ENCODE results near the gene DDIAS.
"Not testable (repeated sequence)": the region's sequence is repeated elsewhere in the genome, so short reads cannot be mapped to it uniquely, and the experiment has no call there.

The DDIAS gene

GRCh38 chr11:82901165-82901921, at the start of gene DDIAS:
Gene DDIAS (plus strand): TSS chr11:82901736. CDS start chr11:82914739, 13,003 bp downstream.
- DNase-seq: peak; percentile 94 to 96

- no peak for DNase-seq
These were observed 47.3 kb upstream of the DDIAS start for GRCh38 chr11:82854242-82854641.

GRCh38 chr11:82854916-82855315, 46.6 kb upstream of the DDIAS start:
- DNase-seq: not testable (repeated sequence)

- no peak for DNase-seq
These were observed 45.9 kb upstream of the DDIAS start for GRCh38 chr11:82855616-82856015.

- DNase-seq: no peak
These were observed 44.4 kb upstream of the DDIAS start for GRCh38 chr11:82857145-82857544.

GRCh38 chr11:82858133-82858532, 43.4 kb upstream of the DDIAS start:
- no peak for DNase-seq

- no peak for DNase-seq
These were observed 42.9 kb upstream of the DDIAS start for GRCh38 chr11:82858556-82859091.

GRCh38 chr11:82859750-82860149, 41.8 kb upstream of the DDIAS start:
- no peak for DNase-seq

- DNase-seq: no peak
These were observed 39.2 kb upstream of the DDIAS start for GRCh38 chr11:82862379-82862778.

GRCh38 chr11:82863209-82863608, 38.3 kb upstream of the DDIAS start:
- DNase-seq: no peak

- peak; percentile 18 to 46 for DNase-seq
These were observed 37.3 kb upstream of the DDIAS start for GRCh38 chr11:82864268-82864667.

GRCh38 chr11:82865841-82866240, 35.7 kb upstream of the DDIAS start:
- no peak for DNase-seq

GRCh38 chr11:82867495-82868082, 33.9 kb upstream of the DDIAS start:
- peak; percentile 63 to 80 for DNase-seq

- no peak for DNase-seq
These were observed 31.9 kb upstream of the DDIAS start for GRCh38 chr11:82869657-82870056.

GRCh38 chr11:82871646-82872045, 29.9 kb upstream of the DDIAS start:
- DNase-seq: no peak

GRCh38 chr11:82872377-82873150, 29.0 kb upstream of the DDIAS start:
- no peak for DNase-seq

- peak in 1 of 2 donors; percentile 10 for DNase-seq
These were observed 27.6 kb upstream of the DDIAS start for GRCh38 chr11:82873919-82874333.

- DNase-seq: no peak
These were observed 26.7 kb upstream of the DDIAS start for GRCh38 chr11:82874646-82875523.

GRCh38 chr11:82883853-82884252, 17.7 kb upstream of the DDIAS start:
- DNase-seq: no peak

- peak in 1 of 2 donors; percentile 27 for DNase-seq
These were observed 12.2 kb upstream of the DDIAS start for GRCh38 chr11:82889133-82890001.

GRCh38 chr11:82890002-82890341, 11.6 kb upstream of the DDIAS start:
- DNase-seq: no peak

GRCh38 chr11:82890936-82891335, 10.6 kb upstream of the DDIAS start:
- DNase-seq: no peak
